ENCODE data around the gene MB21D2.

DNA sequence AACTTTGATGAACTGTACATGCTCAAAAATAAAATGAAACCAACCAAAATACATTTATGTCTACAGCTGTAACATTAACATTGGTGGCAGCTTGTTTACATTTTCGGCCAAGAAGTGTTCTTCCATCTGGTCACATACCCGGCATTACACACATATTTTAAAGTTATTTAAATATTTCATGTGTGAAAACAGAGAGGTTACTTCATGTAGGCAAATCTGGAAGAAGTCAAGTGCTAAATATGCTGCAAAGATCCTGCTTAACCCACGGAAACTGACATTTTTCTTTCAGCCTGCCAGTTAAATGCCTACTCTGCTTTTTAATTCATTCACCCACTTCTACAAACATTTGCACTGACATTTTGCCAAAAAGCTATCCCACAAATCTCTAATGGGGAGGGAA lies 69.7 kb downstream of the MB21D2 start:
- TF ChIP-seq, protein P1, sequence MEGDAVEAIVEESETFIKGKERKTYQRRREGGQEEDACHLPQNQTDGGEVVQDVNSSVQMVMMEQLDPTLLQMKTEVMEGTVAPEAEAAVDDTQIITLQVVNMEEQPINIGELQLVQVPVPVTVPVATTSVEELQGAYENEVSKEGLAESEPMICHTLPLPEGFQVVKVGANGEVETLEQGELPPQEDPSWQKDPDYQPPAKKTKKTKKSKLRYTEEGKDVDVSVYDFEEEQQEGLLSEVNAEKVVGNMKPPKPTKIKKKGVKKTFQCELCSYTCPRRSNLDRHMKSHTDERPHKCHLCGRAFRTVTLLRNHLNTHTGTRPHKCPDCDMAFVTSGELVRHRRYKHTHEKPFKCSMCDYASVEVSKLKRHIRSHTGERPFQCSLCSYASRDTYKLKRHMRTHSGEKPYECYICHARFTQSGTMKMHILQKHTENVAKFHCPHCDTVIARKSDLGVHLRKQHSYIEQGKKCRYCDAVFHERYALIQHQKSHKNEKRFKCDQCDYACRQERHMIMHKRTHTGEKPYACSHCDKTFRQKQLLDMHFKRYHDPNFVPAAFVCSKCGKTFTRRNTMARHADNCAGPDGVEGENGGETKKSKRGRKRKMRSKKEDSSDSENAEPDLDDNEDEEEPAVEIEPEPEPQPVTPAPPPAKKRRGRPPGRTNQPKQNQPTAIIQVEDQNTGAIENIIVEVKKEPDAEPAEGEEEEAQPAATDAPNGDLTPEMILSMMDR (conservative IDR thresholded peaks at IDR 0.05), result no peak
- TF ChIP-seq ZFX (IDR thresholded peaks at IDR 0.05), result no peak

Measured in C4-2B (cell line).